ENCODE measurements around the gene CDK5RAP2.
"Not testable (repeated sequence)": the region's sequence is repeated elsewhere in the genome, so short reads cannot be mapped to it uniquely, and the experiment has no call there.

Gene CDK5RAP2

DNA sequence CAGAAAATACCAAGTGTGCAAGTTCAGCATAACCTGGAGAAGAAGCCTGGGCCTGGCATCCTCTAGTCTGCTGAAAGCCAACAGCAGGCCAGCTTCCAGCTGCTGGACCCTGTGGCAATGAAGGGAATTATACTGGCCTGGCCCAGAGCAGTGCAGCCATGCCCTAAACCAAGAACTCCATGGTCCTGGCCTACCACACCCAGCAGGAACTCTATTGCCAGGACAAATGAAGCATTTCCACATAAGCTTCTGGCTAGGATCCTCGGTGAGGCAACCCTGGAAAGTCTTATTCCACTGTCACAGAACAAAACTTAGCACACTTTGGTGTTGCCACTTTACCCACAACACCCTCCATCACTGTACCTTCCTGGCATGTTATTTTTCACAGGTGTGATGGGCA lies 35.5 kb downstream of the CDK5RAP2 start:
- DNase-seq (ENCODE audit: low read depth): no peak

DNA sequence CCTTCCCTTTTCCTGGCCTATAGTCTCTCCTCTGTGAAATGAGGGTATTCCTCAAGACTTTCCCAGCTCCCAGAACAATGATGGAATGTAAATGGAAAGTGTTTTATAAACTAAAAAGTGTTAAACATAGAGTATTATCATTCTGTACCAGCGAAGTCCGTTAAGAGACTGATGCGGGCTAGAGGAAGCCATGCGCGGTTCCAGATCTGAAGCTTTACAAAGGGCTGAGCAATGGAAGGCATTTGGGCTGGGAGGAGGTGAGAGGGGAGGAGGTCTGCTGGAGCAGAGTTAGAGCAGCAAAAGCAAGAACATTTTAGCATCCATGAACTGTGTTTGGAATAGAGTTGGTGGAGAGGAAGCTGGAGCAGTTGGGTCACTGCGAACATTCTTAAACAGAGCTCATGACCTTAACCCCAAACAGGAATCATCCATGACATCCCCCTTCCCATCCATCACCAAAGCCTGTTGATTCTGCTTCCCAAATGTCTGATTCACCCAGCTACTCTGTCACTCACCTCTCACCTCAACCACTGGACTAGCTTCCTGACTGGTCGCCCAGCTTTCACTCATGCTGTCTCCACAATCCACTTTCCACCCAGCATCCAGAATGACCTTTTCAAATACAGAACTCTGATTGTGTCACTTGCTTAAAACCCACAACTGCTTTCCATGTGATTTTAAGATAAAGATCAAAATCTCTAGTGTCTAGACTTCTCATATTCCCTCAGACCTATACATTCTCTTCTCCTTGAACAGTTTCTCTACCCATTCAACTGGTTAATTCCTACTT lies 37.1 kb downstream of the CDK5RAP2 start:
- DNase-seq (ENCODE audit: low read depth): no peak

DNA sequence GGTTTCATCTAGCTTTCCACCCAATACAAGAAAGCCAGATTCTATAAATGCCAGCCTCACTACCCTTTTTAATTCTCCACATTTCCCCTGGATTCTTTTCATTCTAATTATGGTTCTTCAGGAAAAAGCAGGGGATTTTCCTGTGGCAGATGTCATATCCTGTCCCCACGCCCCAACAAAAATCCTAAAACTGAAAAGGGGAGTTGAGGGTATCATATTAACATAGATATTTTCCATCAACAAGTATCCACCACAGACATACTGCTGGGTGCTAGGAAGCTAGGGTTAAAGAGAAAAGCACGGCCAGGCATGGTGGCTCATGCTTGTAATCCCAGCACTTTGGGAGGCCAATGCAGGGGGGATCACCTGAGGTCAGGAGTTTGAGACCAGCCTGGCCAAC lies 38.0 kb downstream of the CDK5RAP2 start:
- no peak for DNase-seq (ENCODE audit: low read depth)

DNA sequence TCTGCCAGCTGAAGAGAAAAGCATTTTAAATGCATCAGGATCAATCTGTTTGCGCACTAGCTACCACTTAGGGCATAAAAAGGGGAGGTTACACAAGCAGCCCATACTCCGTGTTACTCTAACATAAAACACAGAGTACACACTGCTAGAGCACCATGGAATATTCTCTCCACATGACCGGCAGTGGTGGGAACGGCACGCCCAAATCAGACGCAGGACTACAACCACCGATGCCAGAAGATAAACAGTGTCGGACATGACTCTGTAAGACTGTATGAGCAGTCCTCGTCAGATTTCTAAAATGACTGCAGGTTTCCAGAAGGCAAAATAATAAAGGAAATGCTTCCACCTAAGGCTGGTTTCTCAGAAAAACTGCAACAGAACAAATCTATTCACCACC lies 40.0 kb downstream of the CDK5RAP2 start:
- no peak for DNase-seq (ENCODE audit: low read depth)

DNA sequence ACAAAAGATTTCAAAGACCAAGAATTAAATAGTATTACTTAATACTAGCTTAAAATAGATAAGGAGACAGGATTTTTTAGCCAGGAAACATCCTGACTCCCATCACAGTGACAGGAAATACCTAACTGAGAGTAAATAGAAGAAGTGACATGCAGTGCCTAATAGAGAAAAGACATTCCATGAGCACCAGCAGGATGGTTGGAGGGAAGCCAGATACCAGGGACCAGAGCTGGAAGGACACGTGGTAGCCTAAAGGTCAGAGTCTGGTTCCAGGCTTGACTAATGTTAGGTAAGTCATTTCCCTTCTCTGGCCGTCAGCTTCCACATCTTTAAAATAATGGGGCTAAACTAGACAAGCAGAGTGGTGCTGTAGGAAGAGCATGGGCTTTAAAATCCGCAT lies 41.6 kb downstream of the CDK5RAP2 start:
- DNase-seq (ENCODE audit: low read depth): no peak

DNA sequence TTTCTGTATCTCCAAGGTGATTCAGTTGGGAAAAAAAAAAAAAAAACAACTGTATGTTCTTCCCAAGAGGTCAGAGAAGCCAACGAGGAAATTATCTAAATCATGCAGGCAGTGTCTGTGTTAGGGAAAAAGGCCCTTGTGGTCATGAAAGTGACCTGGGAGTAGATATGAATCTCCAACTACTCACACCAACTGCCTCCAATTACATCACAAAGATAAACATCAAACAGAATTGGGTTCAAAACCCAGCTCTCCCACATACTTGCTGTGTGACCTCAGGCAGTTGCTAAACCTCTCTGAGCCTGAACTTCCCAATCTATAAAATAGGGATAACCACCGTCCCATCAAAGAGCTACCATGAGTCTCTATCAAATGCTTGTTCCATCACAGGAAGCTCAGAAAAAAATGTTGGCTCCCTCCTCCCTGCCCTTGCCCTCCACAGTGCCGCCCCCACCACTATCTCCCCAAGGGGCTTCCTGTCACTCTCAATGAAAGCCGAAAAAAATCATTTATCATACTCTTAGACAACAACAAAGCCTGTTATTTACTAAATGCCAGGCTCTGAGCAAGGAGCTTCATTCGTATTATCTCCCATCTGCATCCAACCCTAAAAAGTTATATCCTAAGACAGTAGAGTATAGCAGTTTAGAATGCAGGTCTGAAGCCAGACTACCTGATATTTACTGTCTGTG lies 42.9 kb downstream of the CDK5RAP2 start:
- DNase-seq (ENCODE audit: low read depth): no peak

DNA sequence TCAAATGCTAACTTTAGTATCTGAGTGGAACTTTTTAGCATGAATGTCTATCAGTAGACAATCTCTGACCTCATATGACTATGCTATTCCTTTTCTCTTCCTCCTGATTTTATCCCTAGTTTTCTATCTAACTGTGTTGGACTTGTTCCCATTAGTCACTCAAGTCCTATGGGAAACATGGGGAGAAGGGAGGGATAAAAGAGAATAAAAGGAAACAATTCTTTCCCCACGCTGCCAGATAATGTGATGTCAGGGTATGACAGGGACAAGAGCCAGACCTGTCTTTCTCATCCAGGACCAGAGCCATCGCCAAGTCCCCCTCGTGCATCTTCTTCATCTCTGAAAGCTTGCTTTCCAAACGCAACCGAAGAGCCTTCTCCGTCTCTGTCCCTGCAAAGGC lies 43.9 kb downstream of the CDK5RAP2 start:
- no peak for DNase-seq (ENCODE audit: low read depth)

DNA sequence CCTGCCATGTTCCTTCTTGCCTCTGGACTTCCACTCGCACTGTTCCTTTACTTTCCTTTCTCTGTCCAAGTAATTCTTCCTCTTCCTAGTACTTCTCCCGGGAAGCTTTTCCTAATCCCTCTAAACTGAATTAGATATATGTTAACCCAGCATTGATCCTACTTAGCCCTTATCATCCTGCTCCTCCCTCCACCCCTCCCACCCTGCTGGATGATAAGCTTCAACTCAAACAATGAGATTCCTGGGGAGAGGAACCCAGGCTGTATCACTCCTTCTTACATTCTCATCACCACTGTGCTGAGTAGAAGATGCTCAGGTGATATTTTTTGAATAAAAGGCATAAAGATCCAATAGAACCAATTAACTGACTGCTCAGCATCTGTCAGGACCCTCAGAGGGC lies 45.7 kb downstream of the CDK5RAP2 start:
- no peak for DNase-seq (ENCODE audit: low read depth)

DNA sequence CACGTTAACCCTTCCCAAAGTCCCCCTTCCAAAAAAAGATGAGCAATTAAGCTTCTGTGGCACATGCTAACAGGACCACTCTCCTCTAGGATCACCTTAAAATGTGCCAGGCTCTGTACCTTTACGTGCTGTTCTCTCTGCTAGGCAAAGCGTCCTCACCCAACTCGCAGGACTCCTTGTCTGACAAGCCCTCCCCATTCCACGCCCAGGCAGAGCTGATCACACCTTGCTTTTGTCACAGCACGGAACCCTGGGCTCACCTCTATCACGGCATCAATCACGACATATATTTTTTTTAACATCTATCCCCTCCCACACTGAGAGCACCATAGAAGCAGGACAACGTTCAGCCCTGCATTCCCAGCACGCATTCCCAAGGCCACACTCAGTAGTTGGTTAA lies 47.1 kb downstream of the CDK5RAP2 start:
- no peak for DNase-seq (ENCODE audit: low read depth)

DNA sequence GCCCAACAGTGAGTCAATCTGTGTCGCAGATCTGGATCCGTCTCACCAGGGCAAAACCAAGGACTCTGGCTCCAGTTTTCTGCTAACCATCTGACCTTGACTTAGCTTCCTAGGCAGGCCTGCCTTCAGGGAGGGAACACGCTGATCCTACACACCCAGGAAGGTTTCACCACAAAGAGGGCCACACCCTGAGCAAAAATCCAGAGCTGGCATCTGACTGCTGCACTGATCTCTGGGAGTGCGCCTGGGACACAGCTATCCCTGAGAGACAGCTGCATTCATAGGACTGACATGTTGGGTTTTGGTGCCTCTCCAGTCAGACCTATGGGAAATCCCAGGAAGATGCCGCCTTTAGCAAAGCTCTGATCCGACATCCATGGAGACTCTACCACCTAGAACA lies 47.5 kb downstream of the CDK5RAP2 start:
- DNase-seq (ENCODE audit: low read depth): no peak

DNA sequence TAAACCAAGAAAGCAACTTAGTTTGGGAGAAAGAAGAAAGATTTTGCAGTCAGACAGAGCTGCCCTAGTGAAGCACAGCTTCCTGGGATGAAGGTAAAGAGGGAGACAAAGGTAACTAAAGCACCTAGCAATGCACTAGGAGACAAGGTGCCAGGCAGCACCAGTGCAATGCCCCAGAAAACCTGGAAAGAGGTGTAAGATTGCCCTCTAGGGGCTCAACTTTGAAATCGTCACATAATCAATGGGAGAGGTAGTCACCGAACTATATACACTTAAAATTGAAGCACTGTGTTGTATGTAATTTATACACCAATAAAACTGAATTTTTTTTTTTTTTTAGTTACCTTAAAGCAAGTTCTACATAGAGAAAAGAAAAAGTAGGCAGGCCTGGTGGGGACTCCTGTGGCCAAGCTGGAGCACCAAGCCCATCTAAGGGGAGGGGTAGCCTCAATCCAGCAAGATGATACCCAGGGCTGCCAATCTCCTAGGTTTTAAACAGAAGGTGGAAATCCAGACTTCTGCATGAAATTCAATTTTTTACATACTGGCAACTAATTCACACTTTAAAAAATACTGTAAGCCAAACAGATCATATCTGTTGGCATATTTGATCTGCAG lies 48.2 kb downstream of the CDK5RAP2 start:
- no peak for DNase-seq (ENCODE audit: low read depth)

DNA sequence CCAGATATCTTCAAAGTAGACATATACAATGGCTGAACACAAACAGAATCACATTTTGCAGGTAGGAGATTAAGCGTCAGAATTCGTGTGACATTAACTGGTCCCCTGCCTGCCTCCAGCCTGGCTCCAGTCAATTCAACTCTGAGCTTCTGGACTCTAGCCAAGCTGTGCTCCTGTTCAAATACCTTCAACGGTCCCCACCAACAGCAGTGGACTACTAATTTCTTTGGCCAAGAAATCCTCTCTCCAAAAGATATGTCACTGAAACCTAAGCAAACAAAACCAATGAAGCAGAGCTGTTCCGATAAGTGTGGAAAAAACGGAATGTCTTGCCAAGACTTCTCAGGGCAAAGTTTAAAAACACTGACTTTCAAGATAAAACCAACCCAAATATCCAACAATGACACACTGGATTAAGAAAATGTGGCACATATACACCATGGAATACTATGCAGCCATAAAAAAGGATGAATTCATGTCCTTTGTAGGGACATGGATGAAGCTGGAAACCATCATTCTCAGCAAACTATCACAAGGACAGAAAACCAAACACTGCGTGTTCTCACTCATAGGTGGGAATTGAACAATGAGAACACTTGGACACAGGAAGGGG lies 49.6 kb downstream of the CDK5RAP2 start:
- not testable (repeated sequence) for DNase-seq (ENCODE audit: low read depth)

DNA sequence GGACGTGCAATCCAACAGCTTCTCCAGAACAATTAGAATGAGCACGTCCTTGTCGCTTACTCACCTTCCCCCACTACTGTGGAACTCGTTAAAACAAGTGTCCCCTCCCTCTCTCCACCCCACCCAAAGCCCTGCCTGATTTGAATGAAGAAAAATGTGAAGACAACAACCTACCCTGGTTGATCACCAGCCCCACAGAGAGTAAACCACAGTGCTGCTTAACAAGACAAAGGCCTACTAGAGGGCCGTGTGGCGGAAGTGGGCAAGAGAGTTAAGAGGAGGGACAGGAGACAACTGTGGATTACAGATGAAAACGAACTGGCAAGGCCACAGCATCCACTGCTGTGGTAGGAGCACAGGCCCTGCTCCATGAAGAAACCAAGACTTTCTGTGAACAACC lies 51.1 kb downstream of the CDK5RAP2 start:
- no peak for DNase-seq (ENCODE audit: low read depth)

DNA sequence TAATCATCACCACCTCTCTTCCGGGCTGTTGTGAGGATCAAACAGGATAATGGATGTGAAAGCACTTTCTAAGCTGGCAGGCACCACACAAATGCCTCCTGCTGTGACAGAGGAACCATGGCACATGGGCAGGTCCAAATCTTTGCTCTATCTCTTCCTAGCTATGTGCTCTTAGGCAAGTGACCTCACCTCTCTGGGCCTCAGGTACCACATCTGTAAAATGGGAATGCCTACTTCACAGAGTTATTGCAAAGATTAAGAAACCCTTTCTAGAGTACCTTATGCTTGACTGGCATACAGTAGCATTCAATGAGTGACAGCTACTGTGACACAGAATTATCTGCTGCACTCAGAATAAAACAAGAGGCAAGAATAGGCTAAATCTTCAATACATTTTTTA lies 51.6 kb downstream of the CDK5RAP2 start:
- no peak for DNase-seq (ENCODE audit: low read depth)

DNA sequence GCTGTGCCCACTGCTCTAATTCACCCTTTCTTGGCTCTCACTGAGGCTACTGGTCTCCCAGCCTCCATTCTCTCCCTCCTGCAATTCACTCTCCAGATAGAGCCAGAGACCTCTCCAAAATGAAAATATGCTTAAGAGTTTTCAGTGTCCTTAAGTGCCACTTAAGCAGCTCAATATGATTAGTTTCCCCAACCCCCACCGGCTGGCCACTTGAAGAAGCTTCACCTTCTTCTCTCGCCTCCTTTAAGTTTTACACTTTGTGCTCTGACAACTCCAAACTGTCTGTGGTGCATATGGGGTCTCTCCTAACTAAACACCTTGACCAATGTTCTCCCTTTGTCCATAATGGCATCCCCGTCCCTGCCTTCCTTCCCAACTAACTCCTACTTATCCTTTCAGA lies 53.4 kb downstream of the CDK5RAP2 start:
- no peak for DNase-seq (ENCODE audit: low read depth)

DNA sequence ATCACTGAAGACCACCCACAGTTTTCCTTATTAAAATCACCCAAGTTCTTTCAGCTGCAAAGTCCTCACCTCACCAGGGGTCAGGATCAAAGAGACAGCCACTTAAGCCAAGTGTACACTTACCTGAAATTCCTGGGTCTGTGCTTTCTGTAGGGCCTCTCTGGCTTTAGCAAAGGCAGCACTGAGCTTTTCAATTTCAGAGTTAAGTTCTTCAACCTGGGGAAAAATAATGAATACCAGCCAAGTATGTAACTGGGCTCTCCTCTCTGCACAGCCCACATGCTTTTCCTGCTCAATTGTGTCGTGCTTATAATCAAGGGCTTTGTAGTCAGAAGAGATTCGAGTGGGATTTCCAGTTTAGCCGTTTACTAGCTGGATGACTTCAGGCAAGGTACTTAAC lies 55.1 kb downstream of the CDK5RAP2 start:
- DNase-seq (ENCODE audit: low read depth): no peak

DNA sequence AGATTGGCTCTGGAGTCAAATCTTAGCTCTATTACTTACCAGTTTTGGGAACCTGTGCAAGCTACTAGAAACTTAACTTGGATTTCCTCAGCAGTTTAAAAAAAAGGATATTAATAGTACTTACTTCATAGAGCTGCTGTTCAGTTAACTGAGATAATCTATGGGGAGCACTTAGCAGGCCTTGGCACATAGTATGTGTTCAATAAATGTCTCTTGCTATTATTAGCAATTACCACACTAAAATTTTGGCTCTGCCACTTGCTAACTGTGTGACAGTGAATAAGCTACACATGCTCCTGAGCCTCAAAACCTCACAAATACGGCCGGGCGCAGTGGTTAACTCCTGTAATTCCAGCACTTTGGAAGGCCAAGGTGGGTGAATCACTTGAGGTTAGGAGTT lies 55.9 kb downstream of the CDK5RAP2 start:
- DNase-seq (ENCODE audit: low read depth): no peak

DNA sequence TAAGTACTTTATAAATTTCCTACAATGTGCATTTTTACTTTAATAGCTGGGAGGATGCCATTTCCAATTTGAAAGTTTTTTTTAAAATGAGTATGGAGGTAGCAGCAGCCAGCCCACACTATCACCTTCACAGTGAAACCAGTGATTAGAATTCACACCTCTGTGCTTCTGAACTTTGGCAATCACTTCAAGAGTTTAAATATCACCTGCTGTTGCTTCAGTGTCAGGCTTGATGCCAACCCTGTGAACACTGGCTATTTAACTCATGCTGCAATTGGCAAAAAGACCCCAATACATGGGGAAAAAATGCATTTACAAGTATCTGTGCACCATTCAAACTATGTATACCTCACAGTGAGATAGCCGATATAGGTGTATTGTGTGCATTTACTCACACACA lies 57.4 kb downstream of the CDK5RAP2 start:
- DNase-seq (ENCODE audit: low read depth): no peak

DNA sequence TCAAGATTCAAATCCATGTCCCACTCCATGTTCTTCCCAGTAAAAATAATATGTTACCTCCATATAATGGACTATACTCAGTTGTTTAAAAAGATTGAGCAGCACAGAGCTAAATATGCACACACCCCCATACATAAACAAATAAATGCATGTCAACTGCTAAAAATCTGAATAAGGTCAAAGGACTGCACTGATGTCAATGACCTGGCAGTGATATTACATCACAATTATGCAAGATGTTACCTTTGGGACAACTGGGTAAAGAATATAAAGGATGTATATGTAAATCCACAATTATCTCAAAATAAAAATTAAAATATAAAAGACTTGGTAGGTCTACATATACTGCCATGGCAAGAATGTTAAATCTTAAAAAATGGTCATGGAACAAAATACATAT lies 57.9 kb downstream of the CDK5RAP2 start:
- no peak for DNase-seq (ENCODE audit: low read depth)

DNA sequence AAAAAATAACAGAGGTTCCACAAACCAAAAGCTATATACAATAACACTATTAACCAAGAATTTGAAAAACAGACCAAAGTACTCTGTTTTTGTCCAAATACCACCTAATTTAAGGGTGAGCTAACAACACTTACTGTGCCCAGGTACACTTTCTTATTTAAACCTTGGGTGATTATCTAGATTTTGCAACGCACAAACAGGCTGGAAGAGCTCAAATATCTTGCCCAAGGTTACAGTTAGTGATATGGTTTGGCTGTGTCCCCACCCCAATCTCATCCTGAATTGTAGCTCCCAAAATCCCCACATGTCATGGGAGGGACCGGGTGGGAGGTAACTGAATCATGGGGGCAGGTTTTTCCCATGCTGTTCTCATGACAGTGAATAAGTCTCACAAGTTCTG lies 58.9 kb downstream of the CDK5RAP2 start:
- DNase-seq (ENCODE audit: low read depth): no peak

DNA sequence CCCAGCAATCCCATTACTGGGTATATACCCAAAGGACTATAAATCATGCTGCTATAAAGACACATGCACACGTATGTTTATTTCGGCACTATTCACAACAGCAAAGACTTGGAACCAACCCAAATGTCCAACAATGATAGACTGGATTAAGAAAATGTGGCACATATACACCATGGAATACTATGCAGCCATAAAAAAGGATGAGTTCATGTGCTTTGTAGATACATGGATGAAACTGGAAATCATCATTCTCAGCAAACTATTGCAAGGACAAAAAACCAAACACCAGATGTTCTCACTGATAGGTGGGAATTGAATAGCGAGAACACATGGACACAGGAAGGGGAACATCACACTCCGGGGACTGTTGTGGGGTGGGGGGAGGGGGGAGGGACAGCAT lies 64.0 kb downstream of the CDK5RAP2 start:
- DNase-seq (ENCODE audit: low read depth): not testable (repeated sequence)

DNA sequence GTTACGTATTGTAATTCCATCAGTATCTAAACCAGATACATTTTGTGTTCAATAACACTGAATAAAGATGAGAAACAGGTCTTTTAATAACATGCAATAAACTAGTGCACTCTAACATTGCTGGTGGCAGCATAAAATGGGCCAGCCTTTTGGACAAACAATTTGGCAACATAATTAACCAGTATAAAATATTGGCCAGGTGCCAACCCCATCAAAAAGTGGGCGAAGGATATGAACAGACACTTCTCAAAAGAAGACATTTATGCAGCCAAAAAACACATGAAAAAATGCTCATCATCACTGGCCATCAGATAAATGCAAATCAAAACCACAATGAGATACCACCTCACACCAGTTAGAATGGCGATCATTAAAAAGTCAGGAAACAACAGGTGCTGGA lies 64.5 kb downstream of the CDK5RAP2 start:
- not testable (repeated sequence) for DNase-seq (ENCODE audit: low read depth)

DNA sequence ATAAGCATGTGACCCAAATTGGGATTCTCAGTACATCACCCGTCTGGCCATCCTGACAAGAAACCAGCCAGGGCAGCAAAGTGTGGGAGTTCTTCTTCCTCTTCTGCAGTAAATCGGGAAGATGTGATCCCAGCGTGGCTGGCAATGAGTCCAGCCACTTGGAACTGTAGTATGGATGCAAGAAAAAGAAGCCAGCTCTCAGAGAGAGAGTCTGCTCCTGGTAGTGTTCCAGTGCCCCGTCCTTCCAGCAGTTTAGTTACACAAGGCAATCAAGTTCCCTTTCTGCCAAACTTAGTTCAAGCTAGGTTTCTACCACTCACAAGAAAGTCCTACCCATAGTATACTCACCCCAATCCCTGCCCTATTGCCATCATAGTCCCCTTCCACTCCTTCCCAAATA lies 65.6 kb downstream of the CDK5RAP2 start:
- DNase-seq (ENCODE audit: low read depth): no peak

All from stimulated activated CD4-positive, alpha-beta T cell treated with anti-CD3 and anti-CD28 coated beads, Interleukin-2, amount 100 ng/mL, for 4 hours (primary cell).